ENCODE measurements around the gene TICRR.

Gene TICRR

GRCh38 chr15:89627256-89627970, 52.1 kb downstream of the TICRR start:
- DNase-seq: no peak

DNA sequence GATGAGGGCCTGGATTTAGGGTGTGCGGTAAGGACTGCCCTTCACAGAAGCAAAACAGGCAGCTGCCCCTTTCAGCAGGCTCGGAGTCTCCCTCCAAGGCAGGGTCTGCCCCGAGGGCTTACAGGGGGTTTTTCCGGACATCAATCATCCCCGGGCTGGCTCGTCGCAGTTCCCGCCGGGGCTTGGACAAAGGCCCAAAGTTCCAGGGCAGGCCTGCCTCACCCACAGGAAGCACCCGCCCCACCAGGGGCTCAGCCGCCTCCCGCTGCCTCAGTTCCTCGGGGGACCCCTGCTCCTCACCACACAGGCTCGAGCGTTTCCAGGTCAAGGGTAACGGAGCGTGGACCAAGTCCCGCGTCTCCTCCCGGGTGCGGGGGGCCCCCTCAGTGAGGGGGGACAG, 53.0 kb downstream of the TICRR start:
- DNase-seq: no peak

GRCh38 chr15:89628806-89629715, 53.8 kb downstream of the TICRR start:
- DNase-seq: no peak

DNA sequence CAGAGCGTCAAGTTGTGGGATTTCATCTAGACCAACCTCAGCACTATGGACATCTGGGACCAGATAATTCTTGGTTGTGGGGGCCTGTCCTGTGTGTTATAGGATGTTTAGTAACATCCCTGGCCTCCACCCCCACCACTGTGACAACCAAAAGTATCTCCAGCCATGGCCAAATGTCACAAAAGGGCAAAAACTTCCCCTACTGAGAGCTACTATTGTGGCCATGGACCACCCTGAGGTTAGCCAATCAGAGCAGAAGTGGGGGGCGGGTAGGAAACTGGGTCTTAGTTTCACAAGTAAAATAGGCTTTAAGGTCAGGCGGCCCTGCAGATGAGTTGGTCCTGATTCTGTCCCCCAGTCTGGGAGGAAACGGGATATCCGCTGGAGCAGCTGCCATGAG, 54.6 kb downstream of the TICRR start:
- no peak for DNase-seq

DNA sequence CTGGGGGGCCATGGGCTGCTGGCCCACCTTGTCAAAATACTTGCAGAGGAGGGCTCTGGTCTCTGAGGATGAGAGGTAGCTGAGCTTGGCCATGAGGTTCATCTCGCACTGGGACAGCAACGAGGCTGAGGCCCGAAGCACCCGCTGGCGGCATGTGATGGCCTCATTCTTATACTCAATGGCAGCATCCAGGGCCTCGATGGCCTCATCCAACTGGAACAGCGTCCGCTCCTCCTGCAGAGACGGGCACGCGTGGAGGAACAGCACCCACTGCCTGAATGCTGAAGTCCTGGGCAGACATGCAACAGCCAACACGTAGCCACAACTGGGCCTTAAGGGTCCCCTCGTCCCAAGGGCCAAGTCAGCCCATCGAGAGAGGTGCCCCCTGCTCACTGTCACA, 55.0 kb downstream of the TICRR start:
- no peak for DNase-seq

DNA sequence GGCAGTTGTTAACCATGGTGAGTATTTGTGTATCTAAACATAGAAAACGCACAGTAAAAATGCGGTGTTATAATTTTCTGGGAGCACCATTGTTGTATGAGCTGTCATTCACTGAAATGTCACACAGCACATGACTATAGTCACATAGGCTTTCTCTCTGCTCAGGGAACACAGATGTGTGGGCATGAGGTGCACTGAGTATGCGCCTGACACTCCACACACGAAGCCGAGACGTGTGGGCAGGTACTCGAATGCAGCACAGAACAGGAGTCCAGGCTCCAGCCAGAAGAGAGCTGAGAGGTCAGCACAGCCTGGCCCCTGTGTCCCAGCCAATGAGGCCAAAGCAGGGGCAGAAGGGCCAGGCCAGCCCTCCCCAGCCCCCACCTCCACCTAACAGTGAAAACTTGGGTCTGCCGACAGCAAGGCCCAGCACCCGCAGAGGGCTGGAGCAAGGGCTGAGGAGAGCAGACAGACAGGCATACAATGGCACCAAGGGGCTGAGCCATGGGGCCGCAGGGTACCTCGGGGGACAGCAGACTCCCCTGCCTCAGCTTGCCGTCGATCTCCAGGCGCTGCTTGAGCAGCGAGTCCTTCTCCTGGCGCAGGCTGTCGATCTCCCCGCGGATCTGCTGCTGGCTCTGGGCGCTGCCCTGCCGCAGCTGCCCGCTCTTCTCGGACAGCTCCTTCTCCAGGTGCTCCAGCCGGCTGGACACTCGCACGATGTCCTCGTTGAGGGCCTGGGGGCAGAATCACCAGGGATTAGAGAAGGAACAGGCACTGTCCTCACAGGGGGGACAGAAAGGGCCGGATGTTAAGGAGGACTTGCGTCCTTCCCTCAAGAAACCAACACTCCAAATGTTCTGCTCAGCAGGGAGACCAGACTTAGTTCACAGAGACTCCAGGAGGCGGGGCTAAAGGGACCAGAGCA, 56.0 kb downstream of the TICRR start:
- DNase-seq: peak in 23 of 56 donors; percentile 3 to 61 (median 33)

DNA sequence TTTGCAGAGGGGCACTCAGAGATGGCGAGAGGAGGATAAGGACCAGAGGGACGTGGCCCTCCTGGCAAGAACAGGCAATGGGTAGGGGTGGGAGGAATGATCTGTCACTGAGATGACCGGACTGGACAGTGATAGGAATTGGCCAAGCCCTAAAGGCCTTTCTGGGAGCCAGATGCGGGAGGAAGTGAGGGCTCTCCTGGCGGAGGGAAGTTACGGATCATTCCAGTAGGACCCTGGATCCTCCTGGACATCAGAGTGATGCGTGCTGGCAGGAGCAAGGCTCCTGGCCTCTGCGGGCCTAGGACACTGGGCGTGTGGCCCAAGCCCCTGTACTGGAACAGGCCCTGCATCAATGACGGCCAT, 56.6 kb downstream of the TICRR start:
- no peak for DNase-seq

DNA sequence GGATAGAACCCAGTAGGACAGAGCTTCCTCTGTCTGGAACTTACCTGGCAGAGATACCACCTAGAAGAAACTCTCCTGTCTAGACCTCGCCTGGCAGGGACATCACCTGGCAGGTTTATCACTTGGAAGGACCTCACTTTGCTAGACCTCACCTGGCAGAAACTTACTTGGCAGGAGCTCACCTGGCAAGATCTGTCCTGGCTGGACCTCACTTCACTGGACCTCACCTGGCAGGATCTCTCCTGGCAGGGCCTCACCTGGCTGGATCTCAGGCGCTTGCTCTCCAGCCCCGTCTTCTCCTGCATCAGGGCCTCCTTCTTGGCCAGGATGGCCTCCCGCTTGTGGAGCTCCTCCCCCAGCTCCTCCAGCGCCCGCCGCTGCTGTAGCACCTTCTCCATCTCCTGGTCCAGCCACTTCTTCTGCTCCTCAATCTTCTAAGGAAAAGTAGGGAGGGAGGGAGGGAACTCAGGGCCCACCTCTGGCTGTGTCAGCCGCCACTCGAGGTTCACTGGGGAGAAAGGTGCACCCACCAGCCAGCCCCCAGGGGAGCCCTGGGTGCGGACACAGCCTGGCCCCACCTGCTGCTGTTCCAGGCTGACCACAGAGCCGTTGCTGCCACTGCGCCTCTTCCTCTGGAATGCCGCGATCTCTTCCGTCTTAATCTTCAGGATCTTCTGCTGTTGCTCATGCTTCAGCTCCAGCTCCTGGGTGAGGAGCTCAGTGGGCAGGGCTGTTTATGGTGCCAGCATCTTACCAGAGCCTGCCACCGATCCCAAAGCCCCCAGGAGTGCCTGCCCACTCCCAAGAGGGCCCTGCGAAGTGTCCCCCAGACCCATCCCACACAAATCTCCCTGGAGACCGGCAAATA, 57.5 kb downstream of the TICRR start:
- DNase-seq: no peak

DNA sequence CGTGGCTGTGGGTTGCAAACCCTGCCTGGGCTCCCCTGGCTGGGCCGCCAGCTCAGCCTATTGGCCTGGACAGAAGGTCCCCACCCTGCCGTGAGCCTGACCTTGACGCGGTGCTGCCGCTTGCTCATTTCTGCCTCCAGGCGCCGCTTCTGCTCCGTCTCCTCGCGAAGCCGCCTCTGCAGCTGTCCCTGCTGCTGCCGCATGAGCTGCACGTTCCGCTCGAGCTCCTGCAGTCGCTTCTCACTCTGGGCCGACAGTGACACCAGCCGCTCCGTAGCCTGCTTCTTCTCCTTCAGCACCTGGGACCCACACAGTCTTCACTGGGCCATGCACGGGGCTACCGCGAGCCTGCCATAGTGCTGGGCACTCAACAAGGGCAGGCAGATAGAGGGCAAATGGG, 58.3 kb downstream of the TICRR start:
- no peak for DNase-seq

DNA sequence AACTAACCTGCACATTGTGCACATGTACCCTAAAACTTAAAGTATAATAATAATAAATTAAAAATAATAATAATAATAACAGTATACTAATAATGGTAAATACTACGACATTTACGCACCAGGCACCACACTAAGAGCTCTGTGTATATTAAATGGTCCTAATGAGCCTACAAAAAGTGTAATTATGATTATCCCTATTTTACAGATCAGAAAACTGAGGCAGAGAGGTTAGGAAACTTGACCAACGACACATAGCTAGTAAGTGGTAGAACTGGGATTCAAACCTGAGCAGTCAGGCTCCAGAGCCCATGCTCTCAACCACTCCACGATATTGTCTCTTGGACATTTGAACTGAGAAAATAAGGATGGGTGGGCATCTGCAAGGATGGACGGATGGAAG, 65.0 kb downstream of the TICRR start:
- DNase-seq: no peak

GRCh38 chr15:89641053-89641452, 65.8 kb downstream of the TICRR start:
- DNase-seq: no peak

DNA sequence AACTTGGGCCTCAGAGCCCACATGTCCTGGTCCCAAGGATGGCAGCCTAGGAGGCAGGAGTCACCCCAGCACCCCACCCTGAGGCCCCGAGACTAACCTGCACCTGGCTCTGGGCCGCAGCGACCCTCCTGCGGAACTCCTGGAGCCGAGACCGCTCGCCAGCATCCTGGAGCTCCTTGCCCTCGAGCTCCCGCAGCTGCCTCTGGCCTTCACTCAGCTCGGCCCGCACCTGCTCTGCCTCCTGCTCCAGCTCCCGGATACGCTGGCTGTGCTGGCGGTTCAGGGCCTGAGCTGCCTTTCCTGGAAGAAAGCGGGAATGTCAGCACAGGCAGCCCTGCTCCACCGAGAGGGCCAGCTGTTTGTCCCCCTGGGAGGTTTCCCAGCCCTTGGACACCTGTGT, 66.8 kb downstream of the TICRR start:
- DNase-seq: no peak

DNA sequence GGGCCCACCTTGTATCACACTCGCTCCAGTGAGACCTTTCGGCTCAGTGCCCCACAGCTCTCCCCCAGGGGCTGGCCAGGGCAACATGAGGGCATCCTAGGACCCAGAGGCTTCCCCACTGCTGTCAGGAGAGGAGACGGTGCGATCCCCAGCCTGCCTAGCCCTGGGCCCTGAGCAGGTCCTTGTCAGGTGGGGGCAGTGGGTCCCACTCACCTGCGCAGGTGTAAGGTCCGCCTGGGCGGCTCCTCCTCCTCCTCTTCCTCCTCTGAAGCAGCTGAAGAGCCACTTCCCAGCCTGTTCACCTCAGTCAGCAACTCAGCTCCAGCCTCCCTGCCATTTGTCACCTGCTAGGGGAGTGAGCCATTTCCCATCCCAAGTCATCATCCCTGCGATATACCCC, 70.4 kb downstream of the TICRR start:
- DNase-seq: no peak

- DNase-seq: no peak
These were observed 71.3 kb downstream of the TICRR start for GRCh38 chr15:89646416-89647141.

GRCh38 chr15:89647191-89647851, 72.1 kb downstream of the TICRR start:
- peak in 28 of 56 donors; percentile 2 to 69 (median 24) for DNase-seq

DNA sequence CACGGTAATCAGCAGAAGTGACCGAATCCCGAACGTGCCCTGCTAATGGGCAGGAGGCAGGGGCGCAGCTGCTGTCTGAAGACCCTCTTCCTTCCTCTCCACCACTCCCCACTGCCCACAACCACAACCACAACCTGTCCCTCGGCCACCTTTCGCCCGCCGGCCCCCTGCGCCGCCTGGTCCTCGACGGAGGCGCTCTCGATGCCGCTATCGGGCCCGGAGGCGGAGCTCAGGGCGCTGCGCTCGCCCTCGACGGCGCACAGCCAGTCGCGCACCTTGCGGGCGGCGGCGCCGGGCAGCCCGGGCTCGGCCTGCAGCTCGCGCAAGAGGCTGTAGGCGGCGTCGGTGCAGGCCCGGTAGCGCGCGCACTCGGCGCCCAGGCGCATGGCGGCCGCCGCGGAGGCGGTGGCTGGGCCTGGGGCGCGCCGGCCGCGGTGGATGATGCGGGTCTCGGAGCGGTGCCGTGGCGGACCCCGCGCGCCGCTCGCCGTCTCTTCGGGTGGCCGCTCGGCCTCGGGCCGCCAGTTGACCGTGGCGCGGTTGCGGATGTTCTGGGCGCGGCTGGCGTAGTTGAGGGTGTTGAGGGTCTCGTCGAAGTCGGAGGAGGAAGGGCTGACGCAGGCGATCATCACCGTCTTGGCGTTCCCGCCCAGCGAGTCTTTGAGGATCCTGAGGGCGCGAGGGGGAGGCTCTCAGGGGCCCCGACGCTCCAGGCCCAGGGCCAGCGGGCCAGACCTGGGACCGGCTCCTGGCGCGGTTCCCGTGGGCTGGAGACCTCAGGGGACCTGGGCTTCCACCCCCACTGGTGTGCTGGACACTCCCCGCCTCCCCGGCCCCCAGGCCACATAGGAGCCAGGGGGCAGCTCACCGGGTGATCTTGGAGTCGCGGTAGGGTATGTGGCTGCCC, 73.1 kb downstream of the TICRR start:
- no peak for DNase-seq

GRCh38 chr15:89649013-89649625, 73.8 kb downstream of the TICRR start:
- DNase-seq: no peak

GRCh38 chr15:89649716-89650115, 74.4 kb downstream of the TICRR start:
- no peak for DNase-seq
